Measurements from ENCODE around the gene METRN.

- TF ChIP-seq CTCF (IDR thresholded peaks at IDR 0.05; ENCODE audit: low read depth, low read length): no peak
- TF ChIP-seq EZH2phosphoT487 (IDR thresholded peaks at IDR 0.05; ENCODE audit: low read depth): no peak
Observed at GRCh38 chr16:739560-740458, 24.9 kb downstream of the METRN start.
